ENCODE measurements around the gene PCDH9.

The PCDH9 gene

DNA sequence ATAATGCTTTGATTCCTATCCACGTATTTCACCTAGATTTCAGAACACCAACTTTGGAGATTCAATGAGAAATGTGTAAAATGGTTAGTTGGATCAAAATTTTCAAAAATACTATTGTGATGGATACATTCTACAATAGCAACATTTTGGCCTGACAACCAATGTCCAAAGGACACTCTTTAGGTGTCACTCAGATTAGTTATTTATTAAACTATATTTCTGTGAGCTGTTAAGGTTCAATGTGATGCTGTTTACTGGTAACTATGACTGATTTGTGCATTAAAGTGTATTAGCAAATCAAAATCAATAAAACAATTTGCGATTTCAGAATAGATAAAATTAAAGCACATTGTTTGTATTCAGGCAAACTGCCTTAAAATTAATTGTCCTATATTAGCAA lies 149.8 kb downstream of the PCDH9 start:
- DNase-seq (ENCODE audit: low read depth): no peak

DNA sequence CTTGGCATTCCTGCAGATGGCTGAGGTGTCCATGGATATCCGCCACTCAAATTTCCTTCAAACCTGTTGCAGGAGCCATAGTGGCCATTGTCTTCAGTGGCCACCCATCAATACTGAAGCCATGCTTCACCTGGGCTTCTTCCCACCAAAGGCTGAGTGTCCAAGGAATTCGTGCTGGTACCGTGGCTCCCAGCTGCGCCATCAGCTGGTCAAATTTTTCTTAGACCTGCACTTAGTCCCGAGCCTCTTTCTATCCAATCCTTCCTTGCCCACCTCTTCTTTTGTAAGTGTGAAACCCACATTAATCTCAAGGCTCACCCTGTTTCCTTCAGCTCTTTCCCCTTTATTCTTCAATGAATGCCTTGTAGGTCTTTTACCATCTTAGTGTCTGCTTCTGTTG lies 152.1 kb downstream of the PCDH9 start:
- DNase-seq (ENCODE audit: low read depth): no peak

DNA sequence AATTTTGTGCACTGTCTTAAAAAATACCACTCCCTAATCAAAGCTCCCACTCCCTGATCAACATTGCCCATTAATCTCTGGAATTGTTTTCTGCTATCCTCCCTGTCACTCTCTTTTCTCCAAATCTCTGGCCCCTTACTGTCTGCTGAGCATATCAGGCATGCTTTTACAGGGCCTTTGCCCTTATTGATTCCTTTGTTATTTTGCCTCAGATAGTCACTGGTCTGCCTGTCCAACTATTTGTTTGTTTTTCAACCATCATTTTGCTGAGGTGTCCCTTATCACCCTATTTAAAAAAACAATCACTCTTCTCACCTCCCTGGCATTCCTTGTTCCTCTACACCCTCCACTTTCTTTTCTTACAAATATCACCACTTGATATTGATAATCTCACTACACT lies 153.0 kb downstream of the PCDH9 start:
- DNase-seq (ENCODE audit: low read depth): no peak

DNA sequence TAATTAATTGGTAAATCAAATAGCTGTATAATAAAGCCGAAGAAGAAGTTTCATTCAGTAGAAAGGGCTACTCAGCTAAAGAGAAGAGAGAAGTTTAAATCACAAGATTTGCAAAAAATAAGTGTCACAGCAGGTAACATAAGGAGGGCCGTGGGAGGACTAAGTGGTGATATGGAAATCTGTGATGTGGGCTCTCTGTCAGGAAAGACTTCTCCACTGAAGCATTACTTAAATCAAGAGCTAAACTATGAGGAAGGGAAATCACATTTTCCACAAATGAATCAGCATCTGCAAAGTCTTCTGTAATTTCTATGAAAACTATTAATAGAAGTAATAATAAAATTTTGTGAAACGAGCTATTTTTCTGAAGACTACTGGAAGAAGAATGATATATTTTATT lies 153.8 kb downstream of the PCDH9 start:
- no peak for DNase-seq (ENCODE audit: low read depth)

DNA sequence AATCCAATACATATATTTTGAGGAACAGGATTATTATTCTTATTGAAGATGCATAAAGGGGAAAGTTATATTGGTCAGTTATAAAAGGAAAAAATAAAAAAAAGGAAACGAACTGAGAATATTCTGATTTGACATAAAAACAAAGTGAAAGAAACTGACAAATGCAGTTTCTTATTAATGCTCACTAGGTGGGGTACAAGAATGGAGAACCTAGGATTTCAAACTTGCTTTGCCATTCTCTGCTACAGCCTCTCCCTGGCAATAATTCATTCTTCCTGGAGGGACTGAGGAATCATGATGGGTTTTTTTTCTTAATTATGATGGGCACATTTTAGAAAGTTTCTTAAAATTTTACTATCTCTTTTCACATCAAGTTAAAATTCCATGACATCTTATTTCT lies 154.9 kb downstream of the PCDH9 start:
- no peak for DNase-seq (ENCODE audit: low read depth)

DNA sequence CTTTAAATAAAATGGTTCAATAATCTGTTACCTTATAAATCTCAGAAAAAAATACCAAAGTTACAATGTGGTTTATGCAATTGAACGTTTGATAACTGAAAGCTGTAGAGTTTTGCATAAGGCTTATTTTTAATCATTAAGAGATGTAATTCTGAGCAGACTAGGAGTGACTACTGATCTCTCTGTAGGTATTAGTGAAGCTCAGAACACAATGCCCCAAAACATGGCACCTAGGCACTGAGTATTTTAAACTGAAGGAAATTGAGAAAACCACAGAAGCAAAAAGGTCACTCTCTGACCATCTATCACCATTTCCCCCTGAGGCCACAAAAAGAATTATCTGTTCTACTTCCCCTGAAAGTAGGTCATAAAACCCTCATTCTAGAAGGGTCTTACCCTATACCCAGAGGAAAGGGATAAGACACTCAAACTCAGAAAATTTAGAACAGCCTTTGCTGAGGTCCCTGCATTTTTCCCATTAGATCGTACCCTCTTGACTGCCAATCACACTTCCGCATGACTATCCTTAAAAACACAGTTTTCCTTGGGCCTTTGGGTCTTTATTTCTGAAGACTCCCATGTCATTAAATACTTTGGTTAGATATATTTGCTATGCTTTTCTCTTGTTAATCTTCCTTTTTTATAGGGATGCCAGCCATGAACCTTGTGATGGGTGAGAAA lies 158.1 kb downstream of the PCDH9 start:
- no peak for DNase-seq (ENCODE audit: low read depth)

DNA sequence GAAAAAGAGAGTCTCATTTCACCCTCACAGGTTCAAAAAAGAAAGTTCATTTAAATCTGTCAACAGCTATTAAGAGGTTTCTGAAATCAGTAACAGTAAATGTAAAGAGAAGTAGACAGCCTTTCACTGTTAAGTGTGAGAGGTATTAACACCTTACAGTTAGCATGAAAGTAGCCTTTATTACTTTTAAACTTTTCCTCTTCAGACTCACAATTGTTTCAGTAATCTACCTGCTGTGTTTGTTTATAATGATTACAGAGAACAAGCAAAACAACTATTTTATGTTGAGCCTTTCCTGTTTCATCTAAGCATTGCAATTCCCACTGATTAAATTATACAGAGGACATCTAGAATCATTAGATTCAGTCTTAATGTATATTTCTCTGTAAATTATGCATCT lies 159.8 kb downstream of the PCDH9 start:
- DNase-seq (ENCODE audit: low read depth): no peak

DNA sequence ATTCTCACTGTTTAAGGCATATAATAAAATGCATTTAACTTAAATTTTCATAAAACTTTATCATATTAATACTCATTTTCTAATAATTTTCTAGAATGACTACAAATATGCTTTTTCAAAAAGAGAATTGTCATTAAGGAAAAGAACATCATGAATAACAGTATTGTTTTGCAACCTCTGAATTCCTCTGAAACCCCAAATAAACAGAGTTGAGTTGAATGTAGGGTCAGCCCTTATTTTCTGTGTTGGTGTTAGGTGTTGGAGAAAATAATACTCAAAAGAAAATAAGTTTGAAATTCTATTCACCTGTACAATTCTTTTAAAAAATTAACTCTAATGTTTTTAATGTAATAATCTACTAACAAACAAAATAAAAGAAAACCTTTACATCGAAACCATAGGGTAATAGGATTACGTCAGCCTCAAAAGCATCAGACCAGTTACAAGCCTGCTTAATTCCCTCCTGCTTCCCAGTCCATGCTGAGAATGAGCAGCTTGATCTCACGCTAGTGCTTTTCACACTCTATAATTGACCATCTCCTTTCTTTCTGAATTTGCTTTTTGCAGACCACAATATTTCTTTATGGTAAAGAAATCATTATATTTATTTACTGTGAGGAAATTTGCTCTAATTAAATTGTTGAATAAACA lies 160.9 kb downstream of the PCDH9 start:
- DNase-seq (ENCODE audit: low read depth): no peak

DNA sequence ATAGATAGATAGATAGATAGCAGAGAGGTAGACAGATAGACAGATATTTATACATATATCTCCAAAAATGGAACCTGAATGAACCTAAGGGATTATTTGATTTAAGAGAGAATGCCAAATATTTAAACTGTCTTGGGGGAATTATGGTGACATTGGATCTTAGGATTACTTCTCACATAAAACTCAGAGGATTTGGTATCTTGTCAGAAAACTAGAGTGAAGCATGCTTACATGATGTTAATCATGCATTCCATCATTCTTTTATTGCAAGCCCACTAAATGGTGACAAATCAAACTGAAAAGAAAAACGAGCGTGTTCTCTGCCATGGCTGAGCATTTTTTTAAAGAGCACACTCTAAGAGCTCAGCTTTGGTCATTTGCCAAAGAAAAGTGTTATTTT lies 165.2 kb downstream of the PCDH9 start:
- no peak for DNase-seq (ENCODE audit: low read depth)

DNA sequence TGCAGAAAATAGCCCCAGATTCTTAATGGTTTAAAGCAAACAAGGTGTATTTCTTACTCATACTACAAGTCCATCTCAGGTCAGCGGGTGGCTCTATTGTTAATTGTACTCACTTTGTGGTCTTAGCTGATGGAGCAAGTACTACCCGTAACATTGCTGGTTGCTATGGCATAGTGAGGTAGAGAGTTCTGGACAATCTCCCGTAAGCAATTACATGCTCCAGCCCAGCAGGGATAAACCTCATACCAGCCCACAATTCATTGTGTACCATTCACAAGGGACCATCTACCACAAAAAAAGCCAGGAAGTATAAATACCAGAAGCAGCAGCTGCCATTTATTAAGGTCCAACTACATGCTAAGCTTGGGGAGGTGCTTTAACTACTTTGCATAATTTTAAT lies 167.1 kb downstream of the PCDH9 start:
- no peak for DNase-seq (ENCODE audit: low read depth)

DNA sequence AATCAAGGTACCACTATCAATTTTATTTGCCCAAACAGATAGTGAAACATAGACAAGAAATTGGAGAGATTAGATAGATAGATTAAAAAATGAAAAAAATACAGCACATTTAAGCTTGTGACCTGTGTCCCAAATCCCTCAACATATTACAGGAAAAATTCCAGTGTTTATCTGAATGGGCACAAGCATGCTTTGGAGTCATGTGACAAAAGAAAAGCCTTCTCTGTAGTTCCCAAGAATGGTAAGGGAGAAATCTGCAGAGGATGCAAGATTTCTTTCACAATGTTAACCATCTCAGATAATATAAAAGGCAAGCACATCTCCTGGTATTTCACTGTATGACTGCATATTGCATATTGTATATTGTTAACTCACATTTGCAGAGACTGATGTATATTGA lies 168.0 kb downstream of the PCDH9 start:
- no peak for DNase-seq (ENCODE audit: low read depth)

DNA sequence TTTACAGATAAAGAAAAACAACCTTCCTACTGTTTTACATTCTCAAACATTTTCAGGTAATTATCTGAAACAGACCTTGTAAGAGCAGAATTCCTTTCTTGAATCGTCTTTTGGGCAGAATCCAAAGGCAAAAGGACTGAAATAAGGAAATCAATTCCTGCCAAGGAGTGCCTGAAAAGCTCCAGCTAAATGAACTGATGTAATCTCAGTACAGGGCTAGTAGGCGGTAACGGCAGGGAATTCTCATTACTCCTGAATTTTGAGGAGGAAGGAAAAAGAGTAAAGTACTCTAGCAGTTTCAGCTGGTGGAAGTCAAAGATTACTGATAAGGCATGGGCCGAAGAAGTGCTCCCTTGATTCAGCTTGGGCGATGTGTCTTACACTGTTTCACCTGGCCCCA lies 168.4 kb downstream of the PCDH9 start:
- DNase-seq (ENCODE audit: low read depth): no peak

DNA sequence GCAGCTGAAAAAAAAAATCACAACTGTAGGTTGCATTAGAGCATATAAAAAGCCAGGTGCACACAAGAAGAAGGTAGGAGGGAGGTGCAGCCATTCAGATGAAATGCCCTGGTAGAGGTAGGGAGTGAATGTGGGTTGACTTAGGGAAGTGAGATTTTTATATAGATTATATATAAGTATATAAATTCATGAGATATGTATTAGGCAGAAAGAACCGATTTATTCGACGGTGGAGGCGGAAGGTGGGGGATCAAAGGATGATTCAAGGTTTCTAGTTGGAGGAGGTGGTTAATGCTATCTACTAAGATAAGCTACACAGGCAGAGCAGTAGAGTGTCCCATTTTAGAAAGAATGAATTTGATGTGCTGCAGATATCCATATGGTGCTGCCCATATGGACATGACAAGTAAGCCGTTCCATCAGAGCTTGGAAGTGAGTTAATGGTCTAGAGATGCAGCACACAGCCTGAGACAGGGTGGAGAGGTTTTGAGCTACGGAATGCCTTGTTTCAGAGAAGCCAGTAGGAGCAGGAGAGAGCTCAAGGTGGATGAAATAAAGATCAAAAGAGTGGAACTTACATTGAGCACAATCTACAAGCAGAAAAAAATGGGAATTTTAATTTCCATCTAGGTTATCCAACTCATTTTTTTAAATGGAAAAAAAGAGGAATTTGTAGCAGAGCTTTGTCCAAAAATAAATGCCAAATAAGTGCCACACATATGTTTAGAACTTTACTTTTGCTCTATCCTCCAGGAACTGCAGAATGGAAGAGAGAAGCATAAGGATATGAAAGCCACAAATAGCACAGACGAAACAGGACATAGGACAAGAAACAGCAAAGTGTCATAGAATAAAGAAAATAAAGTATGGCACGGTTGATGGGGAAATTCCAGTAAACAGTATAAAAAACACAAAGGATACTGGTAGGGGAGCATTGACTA lies 177.3 kb downstream of the PCDH9 start:
- DNase-seq (ENCODE audit: low read depth): no peak

DNA sequence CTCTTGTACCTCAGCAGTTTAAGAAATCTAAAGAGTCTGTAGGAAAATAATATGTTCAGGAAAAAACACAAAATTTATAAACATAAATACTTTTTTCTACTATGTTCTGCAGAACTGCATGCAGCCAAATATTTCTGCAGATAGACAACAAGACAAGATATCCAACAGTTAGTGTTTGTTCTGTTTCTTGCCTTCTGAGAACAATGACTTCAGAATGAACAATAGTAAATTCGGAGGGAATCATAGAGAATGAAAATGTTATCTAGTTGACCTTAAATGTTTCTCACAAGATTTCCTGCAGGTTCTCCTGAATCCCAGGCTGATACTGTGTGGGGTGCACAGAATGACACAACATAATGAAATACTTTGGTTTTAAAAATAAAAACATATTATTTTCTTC lies 180.4 kb downstream of the PCDH9 start:
- no peak for DNase-seq (ENCODE audit: low read depth)

DNA sequence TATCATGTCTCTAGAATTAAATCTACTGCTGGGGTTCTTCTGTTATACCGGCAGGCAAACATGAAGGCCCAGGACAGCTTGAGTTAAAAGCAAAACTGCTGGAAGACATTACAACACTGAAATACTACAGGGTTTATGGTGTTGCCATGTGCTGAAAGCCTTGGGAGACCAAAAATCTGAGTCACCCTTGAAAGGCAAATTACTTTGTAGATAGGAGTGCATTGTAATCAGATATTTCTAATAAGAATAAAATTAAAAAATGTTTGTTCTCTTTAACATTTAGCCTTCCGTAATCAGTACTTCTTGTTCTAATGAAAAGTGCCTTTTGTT lies 181.3 kb downstream of the PCDH9 start:
- no peak for DNase-seq (ENCODE audit: low read depth)

DNA sequence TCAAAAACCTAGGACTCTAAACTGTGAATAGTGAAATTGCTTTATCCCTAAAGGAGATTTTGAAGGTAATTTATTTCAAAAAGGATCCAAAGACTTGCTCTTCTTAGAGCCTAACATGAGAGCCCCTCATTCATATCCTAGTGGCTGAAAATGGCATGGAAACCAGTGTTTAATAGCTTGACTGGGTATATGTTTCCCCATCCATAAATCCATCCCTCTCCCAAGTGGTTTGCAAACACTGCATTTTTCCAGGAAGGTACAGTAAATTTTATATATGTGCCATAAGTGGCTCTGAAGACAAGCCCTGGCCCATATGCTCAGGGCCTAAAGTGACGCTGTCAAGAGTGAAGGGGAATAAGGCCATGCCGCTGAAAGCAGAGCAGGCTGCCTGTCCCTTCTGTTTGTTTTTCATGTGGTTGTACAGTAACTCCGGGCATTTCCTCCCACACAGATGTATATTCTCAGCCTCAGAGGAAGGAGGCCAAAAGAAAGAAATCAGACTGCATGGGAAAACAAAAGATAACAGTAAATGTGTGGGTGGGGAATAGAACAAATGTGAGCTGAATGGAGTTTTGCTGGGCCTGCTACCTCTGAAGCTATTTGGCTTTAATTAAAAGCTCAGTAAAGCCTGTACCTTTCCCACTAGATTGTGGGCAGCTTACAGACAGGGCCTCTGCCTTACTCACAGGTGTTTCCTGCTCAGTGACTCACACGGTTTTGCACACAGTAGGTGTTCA lies 181.9 kb downstream of the PCDH9 start:
- DNase-seq (ENCODE audit: low read depth): no peak

DNA sequence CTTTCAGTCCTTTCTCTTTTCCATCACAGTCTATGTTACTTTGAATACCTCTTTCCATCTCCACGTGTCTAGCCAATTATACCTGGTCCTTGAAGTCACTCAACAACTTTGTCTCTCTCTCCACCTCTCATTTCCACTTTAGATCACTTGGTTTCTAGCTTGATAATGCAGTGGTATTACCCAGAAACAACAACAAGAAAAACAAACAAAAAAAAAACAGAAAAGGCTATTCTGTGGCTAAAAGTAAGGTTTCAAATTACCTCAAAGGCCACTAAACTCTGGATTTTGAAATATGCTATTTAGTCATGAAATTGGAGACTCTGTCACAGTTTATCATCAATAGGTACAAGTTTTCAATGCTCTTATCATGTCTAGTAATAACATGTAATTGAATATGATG lies 184.8 kb downstream of the PCDH9 start:
- DNase-seq (ENCODE audit: low read depth): no peak

DNA sequence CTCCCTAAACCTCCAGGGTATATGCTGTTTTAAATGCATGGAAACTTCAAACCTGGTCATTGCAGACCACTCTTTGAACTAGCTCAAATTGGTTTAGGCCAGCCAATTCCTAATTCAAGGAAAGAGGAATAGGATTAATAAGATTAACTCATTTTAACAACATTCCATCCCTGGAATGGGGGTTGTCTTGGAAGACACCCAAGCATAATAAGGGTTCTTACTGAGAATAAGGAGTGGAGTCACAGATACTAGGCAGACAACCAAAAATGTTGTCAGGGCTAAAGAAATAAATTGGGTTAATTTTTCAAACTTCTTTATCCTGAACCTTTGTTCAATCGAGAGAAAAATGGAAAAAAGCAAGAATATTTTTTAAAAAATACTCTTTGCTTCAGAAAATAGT lies 186.2 kb downstream of the PCDH9 start:
- DNase-seq (ENCODE audit: low read depth): no peak

DNA sequence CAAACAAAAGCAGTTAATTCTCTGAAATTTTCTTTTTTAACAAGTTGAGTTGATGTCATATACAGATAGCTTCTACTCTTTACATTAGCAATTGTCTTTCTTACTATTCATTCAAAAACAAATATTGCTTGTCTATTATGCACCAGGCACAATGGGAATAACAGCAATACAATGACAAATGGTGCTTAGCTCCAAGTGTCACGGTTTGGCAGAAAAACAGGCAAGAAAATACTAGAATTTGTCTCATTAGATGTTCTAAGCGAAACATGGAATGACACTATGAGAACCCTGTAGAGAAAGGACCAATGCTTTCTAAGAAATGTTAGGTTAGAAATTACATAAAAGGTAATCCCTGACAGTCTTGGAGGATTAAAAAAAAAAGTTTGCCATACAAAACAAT lies 187.6 kb downstream of the PCDH9 start:
- no peak for DNase-seq (ENCODE audit: low read depth)

DNA sequence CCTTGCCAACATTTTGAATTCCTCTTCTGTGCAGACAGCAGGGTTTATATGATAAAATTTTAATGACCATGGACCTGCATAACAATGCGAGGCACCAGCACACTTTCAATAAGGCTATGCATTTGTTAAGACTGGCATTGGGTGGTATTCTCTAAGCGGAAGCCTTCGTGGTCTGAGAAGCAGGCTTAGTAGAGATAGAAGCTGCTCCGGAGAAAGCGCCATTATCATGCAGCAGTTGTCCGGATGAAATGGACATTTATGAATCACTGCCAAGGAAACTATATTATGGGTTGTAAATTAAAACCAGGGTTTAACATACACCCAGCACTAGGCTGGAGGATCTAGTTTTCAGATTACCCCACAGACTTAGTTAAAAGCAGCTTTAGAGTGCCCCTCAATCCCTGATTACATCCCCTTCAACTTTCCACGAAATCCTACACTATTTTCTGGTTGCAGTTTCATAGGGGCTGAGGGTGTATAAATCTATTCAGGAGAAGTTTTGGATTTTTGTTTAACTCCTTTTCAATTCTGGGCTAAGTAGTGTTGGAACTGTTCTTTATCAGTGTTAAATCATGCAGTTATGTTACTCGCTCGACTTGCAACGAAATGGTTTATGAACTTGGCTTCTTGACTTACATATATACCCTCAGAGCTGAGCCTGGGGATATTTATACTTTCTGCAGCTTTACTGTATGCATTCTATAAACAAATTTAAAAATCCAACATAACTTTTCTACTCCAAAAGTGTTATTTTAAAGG lies 193.3 kb downstream of the PCDH9 start:
- DNase-seq (ENCODE audit: low read depth): no peak

DNA sequence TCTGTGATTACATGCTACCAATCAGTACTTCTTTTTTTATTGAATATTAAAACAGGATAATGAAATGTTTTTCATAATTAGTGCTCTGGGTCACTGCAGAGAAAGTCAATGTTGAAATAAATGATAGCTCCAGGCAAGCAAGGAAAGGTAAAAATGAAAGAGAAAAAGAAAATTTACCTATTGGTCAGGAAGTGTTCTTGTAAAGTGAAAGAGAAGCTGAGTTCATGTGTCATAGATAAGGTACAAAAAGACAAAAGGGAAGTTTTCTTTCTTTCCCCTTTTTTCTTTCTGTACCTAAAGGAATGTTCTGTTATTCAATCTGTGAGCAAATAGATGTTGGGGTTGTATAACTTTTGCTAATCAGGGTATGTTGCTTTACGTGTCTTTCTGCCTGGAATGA lies 197.0 kb downstream of the PCDH9 start:
- DNase-seq (ENCODE audit: low read depth): no peak

Measured in stimulated activated CD8-positive, alpha-beta memory T cell treated with anti-CD3 and anti-CD28 coated beads, Interleukin-15, amount 100 ng/mL, for 24 hours (primary cell).